UCSD-AML1 (cell line): Measurements from ENCODE around the gene SLAMF6.
"Not testable (repeated sequence)": the region's sequence is repeated elsewhere in the genome, so short reads cannot be mapped to it uniquely, and the experiment has no call there.

Experiments used
- DNase-seq: peaks from one replicate; lab custom pipeline; 2025; ENCODE audit not compliant: unreplicated experiment; lab: John Stamatoyannopoulos, UW

Gene SLAMF6

GRCh38 chr1:160515908-160516307, 7.1 kb downstream of the SLAMF6 start:
- DNase-seq, result not testable (repeated sequence)

GRCh38 chr1:160504651-160505050, 18.4 kb downstream of the SLAMF6 start:
- no peak for DNase-seq

- DNase-seq, result no peak
Observed at GRCh38 chr1:160503087-160503486, 20.0 kb downstream of the SLAMF6 start.

GRCh38 chr1:160500321-160500990, 22.6 kb downstream of the SLAMF6 start:
- no peak for DNase-seq

- no peak for DNase-seq
Observed at GRCh38 chr1:160499631-160500030, 23.4 kb downstream of the SLAMF6 start.

- not testable (repeated sequence) for DNase-seq
Observed at GRCh38 chr1:160498301-160499065, 24.6 kb downstream of the SLAMF6 start.

GRCh38 chr1:160496334-160496733, 26.7 kb downstream of the SLAMF6 start:
- DNase-seq, result no peak

GRCh38 chr1:160494620-160495019, 28.4 kb downstream of the SLAMF6 start:
- DNase-seq, result no peak

GRCh38 chr1:160492617-160493016, 30.4 kb downstream of the SLAMF6 start:
- no peak for DNase-seq

GRCh38 chr1:160491981-160492380, 31.1 kb downstream of the SLAMF6 start:
- no peak for DNase-seq

- no peak for DNase-seq
Observed at GRCh38 chr1:160491017-160491416, 32.0 kb downstream of the SLAMF6 start.

- no peak for DNase-seq
Observed at GRCh38 chr1:160489513-160490261, 33.4 kb downstream of the SLAMF6 start.

GRCh38 chr1:160488347-160489058, 34.6 kb downstream of the SLAMF6 start:
- no peak for DNase-seq

GRCh38 chr1:160486453-160486852, 36.6 kb downstream of the SLAMF6 start:
- no peak for DNase-seq

- DNase-seq, result no peak
Observed at GRCh38 chr1:160483505-160484185, 39.4 kb downstream of the SLAMF6 start.

- no peak for DNase-seq
Observed at GRCh38 chr1:160481979-160482596, 41.0 kb downstream of the SLAMF6 start.

GRCh38 chr1:160480781-160481180, 42.3 kb downstream of the SLAMF6 start:
- DNase-seq, result not testable (repeated sequence)

GRCh38 chr1:160479091-160479490, 44.0 kb downstream of the SLAMF6 start:
- not testable (repeated sequence) for DNase-seq

GRCh38 chr1:160474392-160475242, 48.4 kb downstream of the SLAMF6 start:
- no peak for DNase-seq
